ENCODE data around the gene GPR155.
"Not testable (repeated sequence)": the region's sequence is repeated elsewhere in the genome, so short reads cannot be mapped to it uniquely, and the experiment has no call there.

Gene GPR155

DNA sequence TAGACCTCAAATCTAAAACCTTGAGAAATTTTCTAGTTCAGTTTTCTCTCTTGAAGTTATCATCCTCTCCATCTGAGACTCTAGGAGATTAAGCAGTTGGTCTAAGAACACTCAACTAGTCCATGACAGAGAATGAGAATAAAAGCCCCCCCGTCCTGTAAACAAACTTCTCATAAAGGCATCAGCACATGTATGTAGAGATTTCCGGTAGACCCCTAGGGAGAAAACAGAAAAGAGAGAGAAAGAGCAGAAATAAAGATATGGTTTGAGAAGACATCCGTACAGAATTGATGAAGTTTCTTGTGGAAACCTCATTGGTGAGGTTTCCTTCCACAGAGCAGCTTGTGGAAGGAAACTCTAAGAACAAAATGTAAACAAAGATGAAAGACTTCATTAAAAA is 3.2 kb upstream of the GPR155 start:
- Histone ChIP-seq H2BK120ac (ENCODE audit: low read depth, low read length) (no peak overlapping the region), H3K27me3 (ENCODE audit: control insufficient read depth in 3 of 3, insufficient read depth in 3 of 3, low read depth in 1 of 3, low read length in 3 of 3) (peaks cover 0 to 11% (median 0%) of the 10 kb centered on the region in 3 experiments), H3K27ac (replicated peaks; ENCODE audit: low read length) (no peak overlapping the region), H3K14ac (ENCODE audit: low read length) (no peak overlapping the region), H3K9ac (ENCODE audit: low read depth, low read length, poor library complexity) (no peak overlapping the region), H2AK5ac (ENCODE audit: low read depth, low read length) (no peak overlapping the region), H2BK5ac (ENCODE audit: low read length) (no peak overlapping the region), H3K9me3 (replicated peaks in 1 of 2; ENCODE audit: control insufficient read depth in 2 of 2, insufficient read depth in 1 of 2, low read depth in 1 of 2, low read length in 2 of 2) (no peaks in the 10 kb centered on the region), H4K8ac (ENCODE audit: low read depth, low read length) (no peak overlapping the region), H3K4me3 (ENCODE audit: low read length in 2 of 2) (no peak overlapping the region), H3K4me1 (ENCODE audit: control insufficient read depth in 2 of 2, insufficient read depth in 1 of 2, low read depth in 1 of 2, low read length in 2 of 2) (peaks cover 0 to 6% of the 10 kb centered on the region in 2 donors), H2BK12ac (ENCODE audit: low read length) (no peak overlapping the region), H4K91ac (ENCODE audit: low read depth, low read length, poor library complexity) (no peak overlapping the region), H3K36me3 (replicated peaks in 1 of 2; ENCODE audit: control insufficient read depth in 2 of 2, insufficient read depth in 2 of 2, low read length in 2 of 2) (no peaks in the 10 kb centered on the region), H3K23ac (ENCODE audit: low read depth, low read length, poor library complexity) (no peak overlapping the region), H3K4ac (ENCODE audit: low read length) (no peak overlapping the region), H2BK15ac (ENCODE audit: low read length) (no peak overlapping the region), H3K4me2 (ENCODE audit: insufficient read depth, low read length, poor library complexity, severe bottlenecking) (no peak overlapping the region), H3K18ac (ENCODE audit: low read length) (no peak overlapping the region), H2AFZ (ENCODE audit: low read length) (no peak overlapping the region), H3K79me1 (ENCODE audit: low read depth, low read length) (no peaks in the 10 kb centered on the region)
- no CpG with 5 or more reads among the region's 3 CpGs for WGBS, 2 donors (ENCODE audit: extremely low coverage in 2 of 2, insufficient read length in 2 of 2, insufficient replicate concordance in 1 of 2)
- DNase-seq (ENCODE audit: low spot score): no peak

DNA sequence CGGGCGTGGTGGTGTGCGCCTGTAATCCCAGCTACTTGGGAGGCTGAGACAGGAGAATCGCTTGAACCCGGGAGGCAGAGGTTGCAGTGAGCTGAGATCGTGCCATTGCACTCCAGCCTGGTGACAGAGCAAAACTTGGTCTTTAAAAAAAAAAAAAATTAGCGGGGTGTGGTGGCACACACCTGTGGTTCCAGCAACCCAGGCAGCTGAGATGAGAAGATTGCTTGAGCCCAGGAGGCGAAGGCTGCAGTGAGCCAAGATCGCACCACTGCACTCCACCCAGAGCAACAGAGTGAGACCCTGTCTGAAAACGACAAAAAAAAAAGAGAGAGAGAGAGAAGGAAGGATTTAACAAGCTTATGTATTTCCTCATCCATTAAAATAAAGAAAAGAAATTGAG is 2.7 kb upstream of the GPR155 start:
- not testable (repeated sequence) for H3K36me3 ChIP-seq (replicated peaks in 1 of 2; ENCODE audit: control insufficient read depth in 2 of 2, insufficient read depth in 2 of 2, low read length in 2 of 2); H3K9me3 ChIP-seq (replicated peaks in 1 of 2; ENCODE audit: control insufficient read depth in 2 of 2, insufficient read depth in 1 of 2, low read depth in 1 of 2, low read length in 2 of 2); H4K8ac ChIP-seq (ENCODE audit: low read depth, low read length); H3K9ac ChIP-seq (ENCODE audit: low read depth, low read length, poor library complexity); H2AK5ac ChIP-seq (ENCODE audit: low read depth, low read length); H3K18ac ChIP-seq (ENCODE audit: low read length); H3K14ac ChIP-seq (ENCODE audit: low read length); H3K27ac ChIP-seq (replicated peaks; ENCODE audit: low read length); H2BK5ac ChIP-seq (ENCODE audit: low read length); H4K91ac ChIP-seq (ENCODE audit: low read depth, low read length, poor library complexity); H3K23ac ChIP-seq (ENCODE audit: low read depth, low read length, poor library complexity); H2AFZ ChIP-seq (ENCODE audit: low read length); H3K79me1 ChIP-seq (ENCODE audit: low read depth, low read length); H3K4ac ChIP-seq (ENCODE audit: low read length); H2BK120ac ChIP-seq (ENCODE audit: low read depth, low read length); H2BK15ac ChIP-seq (ENCODE audit: low read length); DNase-seq (ENCODE audit: low spot score); H3K4me1 ChIP-seq (ENCODE audit: control insufficient read depth in 2 of 2, insufficient read depth in 1 of 2, low read depth in 1 of 2, low read length in 2 of 2); H3K4me3 ChIP-seq (ENCODE audit: low read length in 2 of 2); H2BK12ac ChIP-seq (ENCODE audit: low read length); H3K4me2 ChIP-seq (ENCODE audit: insufficient read depth, low read length, poor library complexity, severe bottlenecking)
- WGBS, 2 donors (ENCODE audit: extremely low coverage in 2 of 2, insufficient read length in 2 of 2, insufficient replicate concordance in 1 of 2): no CpG with 5 or more reads among the region's 10 CpGs
- H3K27me3 ChIP-seq (ENCODE audit: control insufficient read depth in 3 of 3, insufficient read depth in 3 of 3, low read depth in 1 of 3, low read length in 3 of 3): peaks cover 0 to 11% (median 4%) of the 10 kb centered on the region in 3 experiments

DNA sequence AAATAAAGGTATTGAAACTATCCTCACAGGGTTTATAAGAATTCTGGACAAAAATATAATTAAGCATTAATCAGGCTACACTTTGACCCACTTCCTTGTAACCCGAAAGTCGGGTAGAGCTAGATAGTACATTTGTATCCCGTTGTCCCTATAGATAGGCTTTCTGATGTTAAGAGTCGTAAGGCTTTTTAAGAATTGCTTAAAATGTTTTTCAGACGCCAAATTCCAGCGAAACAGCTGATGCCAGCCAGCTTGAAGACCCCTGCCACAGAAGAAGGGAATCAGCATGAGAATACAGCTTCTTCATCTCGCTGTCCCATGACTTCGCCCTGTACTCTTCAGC is 962 bp upstream of the GPR155 start:
- Histone ChIP-seq H2AK5ac (ENCODE audit: low read depth, low read length) (no peak overlapping the region), H3K27me3 (ENCODE audit: control insufficient read depth in 3 of 3, insufficient read depth in 3 of 3, low read depth in 1 of 3, low read length in 3 of 3) (peaks cover 0 to 11% (median 5%) of the 10 kb centered on the region in 3 experiments), H3K79me1 (ENCODE audit: low read depth, low read length) (no peaks in the 10 kb centered on the region), H2BK15ac (ENCODE audit: low read length) (no peak overlapping the region), H2BK5ac (ENCODE audit: low read length) (no peak overlapping the region), H3K18ac (ENCODE audit: low read length) (no peak overlapping the region), H4K8ac (ENCODE audit: low read depth, low read length) (no peak overlapping the region), H2BK12ac (ENCODE audit: low read length) (no peak overlapping the region), H3K27ac (replicated peaks; ENCODE audit: low read length) (no peak overlapping the region), H3K36me3 (replicated peaks in 1 of 2; ENCODE audit: control insufficient read depth in 2 of 2, insufficient read depth in 2 of 2, low read length in 2 of 2) (no peaks in the 10 kb centered on the region), H3K4me2 (ENCODE audit: insufficient read depth, low read length, poor library complexity, severe bottlenecking) (no peak overlapping the region), H3K4me3 (ENCODE audit: low read length in 2 of 2) (peak overlapping the region in 1 of 2 donors; percentile 84), H3K9ac (ENCODE audit: low read depth, low read length, poor library complexity) (no peak overlapping the region), H3K14ac (ENCODE audit: low read length) (no peak overlapping the region), H3K23ac (ENCODE audit: low read depth, low read length, poor library complexity) (no peak overlapping the region), H3K4ac (ENCODE audit: low read length) (no peak overlapping the region), H2BK120ac (ENCODE audit: low read depth, low read length) (no peak overlapping the region), H3K4me1 (ENCODE audit: control insufficient read depth in 2 of 2, insufficient read depth in 1 of 2, low read depth in 1 of 2, low read length in 2 of 2) (peaks cover 0 to 6% of the 10 kb centered on the region in 2 donors), H4K91ac (ENCODE audit: low read depth, low read length, poor library complexity) (no peak overlapping the region), H3K9me3 (replicated peaks in 1 of 2; ENCODE audit: control insufficient read depth in 2 of 2, insufficient read depth in 1 of 2, low read depth in 1 of 2, low read length in 2 of 2) (no peaks in the 10 kb centered on the region), H2AFZ (ENCODE audit: low read length) (peak overlapping the region; percentile 85)
- whole genome bisulfite sequencing, 2 donors (ENCODE audit: extremely low coverage in 2 of 2, insufficient read length in 2 of 2, insufficient replicate concordance in 1 of 2): no CpG with 5 or more reads among the region's 8 CpGs
- no peak for DNase-seq (ENCODE audit: low spot score)

DNA sequence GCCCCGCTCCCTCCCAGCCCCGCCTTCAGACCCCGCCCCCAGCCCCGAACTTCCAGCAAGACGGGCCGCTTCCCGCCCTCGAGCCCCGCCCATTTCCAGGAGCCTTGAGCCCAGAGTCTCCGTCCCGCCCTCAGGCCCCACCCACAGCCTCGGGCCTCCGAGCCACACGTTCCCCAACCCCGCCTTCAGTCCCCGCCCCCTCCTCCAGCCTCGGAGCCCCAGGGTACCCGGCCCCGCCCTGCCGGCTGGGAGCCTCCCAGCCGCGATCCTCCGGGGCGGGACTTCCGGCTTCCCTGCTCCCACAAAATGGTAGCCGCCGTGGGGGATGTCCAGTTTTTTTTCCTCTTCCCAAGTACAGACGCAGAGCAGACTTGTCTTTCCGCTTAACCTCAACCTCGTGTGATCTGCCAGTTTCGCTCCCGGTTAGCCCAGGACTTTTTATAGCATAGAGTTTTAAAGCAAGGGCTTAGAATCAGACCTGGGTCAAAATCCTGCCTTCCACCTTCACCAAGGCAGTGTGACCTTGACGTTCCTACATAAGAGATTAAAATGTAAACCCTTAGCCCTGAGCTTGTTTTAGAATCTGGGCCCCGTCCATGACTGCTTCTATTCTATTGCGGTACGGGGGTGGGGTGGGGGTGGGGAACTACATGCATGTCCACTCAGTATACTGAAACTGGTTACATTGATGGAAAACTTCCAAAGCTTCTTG is 435 bp upstream of the GPR155 start:
- no peaks in the 10 kb centered on the region for H3K9me3 ChIP-seq (replicated peaks in 1 of 2; ENCODE audit: control insufficient read depth in 2 of 2, insufficient read depth in 1 of 2, low read depth in 1 of 2, low read length in 2 of 2)
- no peak overlapping the region for H2BK5ac ChIP-seq (ENCODE audit: low read length)
- WGBS, 2 donors (ENCODE audit: extremely low coverage in 2 of 2, insufficient read length in 2 of 2, insufficient replicate concordance in 1 of 2): no CpG with 5 or more reads among the region's 36 CpGs
- H3K79me1 ChIP-seq (ENCODE audit: low read depth, low read length): no peaks in the 10 kb centered on the region
- no peak overlapping the region for H3K14ac ChIP-seq (ENCODE audit: low read length)
- H3K4me1 ChIP-seq (ENCODE audit: control insufficient read depth in 2 of 2, insufficient read depth in 1 of 2, low read depth in 1 of 2, low read length in 2 of 2): peaks cover 0 to 6% of the 10 kb centered on the region in 2 donors
- H3K18ac ChIP-seq (ENCODE audit: low read length): no peak overlapping the region
- H3K27me3 ChIP-seq (ENCODE audit: control insufficient read depth in 3 of 3, insufficient read depth in 3 of 3, low read depth in 1 of 3, low read length in 3 of 3): peaks cover 0 to 11% (median 5%) of the 10 kb centered on the region in 3 experiments
- H3K27ac ChIP-seq (replicated peaks; ENCODE audit: low read length): no peak overlapping the region
- H4K8ac ChIP-seq (ENCODE audit: low read depth, low read length): no peak overlapping the region
- H2AK5ac ChIP-seq (ENCODE audit: low read depth, low read length): no peak overlapping the region
- no peaks in the 10 kb centered on the region for H3K36me3 ChIP-seq (replicated peaks in 1 of 2; ENCODE audit: control insufficient read depth in 2 of 2, insufficient read depth in 2 of 2, low read length in 2 of 2)
- H3K9ac ChIP-seq (ENCODE audit: low read depth, low read length, poor library complexity): no peak overlapping the region
- H4K91ac ChIP-seq (ENCODE audit: low read depth, low read length, poor library complexity): no peak overlapping the region
- H2BK15ac ChIP-seq (ENCODE audit: low read length): no peak overlapping the region
- H3K4ac ChIP-seq (ENCODE audit: low read length): no peak overlapping the region
- H2BK12ac ChIP-seq (ENCODE audit: low read length): no peak overlapping the region
- H3K4me2 ChIP-seq (ENCODE audit: insufficient read depth, low read length, poor library complexity, severe bottlenecking): peak overlapping the region; percentile 56
- no peak overlapping the region for H3K23ac ChIP-seq (ENCODE audit: low read depth, low read length, poor library complexity)
- H3K4me3 ChIP-seq (ENCODE audit: low read length in 2 of 2): peak overlapping the region; percentile 80 to 84
- peak; percentile 98 for DNase-seq (ENCODE audit: low spot score)
- H2BK120ac ChIP-seq (ENCODE audit: low read depth, low read length): no peak overlapping the region
- peak overlapping the region; percentile 96 for H2AFZ ChIP-seq (ENCODE audit: low read length)

Measured in neuronal stem cell (in vitro differentiated cells).